Activated CD4-positive, CD25-positive, alpha-beta regulatory T cell treated with anti-CD3 and anti-CD28 coated beads, Interleukin-2, amount 50 U/mL, for 16 hours (primary cell): ENCODE data around the gene BCAS3.
"Not testable (repeated sequence)": the region's sequence is repeated elsewhere in the genome, so short reads cannot be mapped to it uniquely, and the experiment has no call there.

ENCODE experiments used
- DNase-seq: peaks from one replicate; pipeline ENCODE4 v3.0.0-alpha.2; 2020; ENCODE audit warnings: low read depth, low spot score

Gene BCAS3

DNA sequence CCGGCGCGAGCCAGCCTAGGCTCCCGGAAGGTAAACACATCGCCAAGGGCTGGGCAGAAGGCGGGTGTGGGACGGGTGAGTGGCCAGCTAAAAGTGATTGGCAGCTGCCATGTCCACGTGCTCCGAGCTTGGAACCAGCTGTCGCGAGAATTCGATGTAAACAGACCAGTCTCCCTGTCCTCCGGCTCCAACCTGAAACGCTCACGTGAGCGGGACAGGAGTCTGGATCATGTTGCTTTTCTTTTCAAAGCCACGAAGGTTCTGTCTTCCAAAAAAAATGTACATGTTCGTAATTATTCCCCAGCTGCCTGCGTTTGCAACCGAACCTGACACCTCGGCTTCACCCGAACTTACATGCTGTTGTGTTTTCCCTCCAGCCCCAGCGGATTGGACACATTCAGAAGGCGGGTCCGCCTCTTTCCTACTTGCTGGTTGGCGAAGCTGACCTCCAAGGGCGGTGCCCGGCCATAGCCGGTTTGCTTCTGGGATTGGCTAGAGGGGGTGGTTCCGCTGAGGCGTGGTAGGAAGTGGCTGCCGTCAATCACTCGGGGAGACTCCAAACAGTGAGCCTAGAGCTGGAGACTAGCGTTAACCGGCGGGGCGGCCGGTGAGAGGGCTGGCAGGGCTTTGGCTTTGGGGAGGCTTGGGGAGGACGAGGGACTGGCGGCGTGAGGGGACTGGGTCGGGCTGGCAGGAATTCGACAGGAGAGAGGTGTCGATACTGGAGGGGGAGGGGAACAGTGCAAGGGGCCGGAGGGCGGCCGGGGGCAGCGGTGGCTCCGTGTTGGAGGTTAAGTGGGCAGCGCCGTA, at the start of gene BCAS3:
Gene BCAS3, plus strand, starts transcription at position 544 of the 810 bp plus-strand sequence.
- DNase-seq = peak; percentile 94

GRCh38 chr17:60628252-60628889, 49.3 kb upstream of the BCAS3 start:
- DNase-seq = no peak

- DNase-seq = no peak
Observed at GRCh38 chr17:60629120-60629519, 48.5 kb upstream of the BCAS3 start.

- DNase-seq = no peak
Observed at GRCh38 chr17:60630352-60630751, 47.3 kb upstream of the BCAS3 start.

DNA sequence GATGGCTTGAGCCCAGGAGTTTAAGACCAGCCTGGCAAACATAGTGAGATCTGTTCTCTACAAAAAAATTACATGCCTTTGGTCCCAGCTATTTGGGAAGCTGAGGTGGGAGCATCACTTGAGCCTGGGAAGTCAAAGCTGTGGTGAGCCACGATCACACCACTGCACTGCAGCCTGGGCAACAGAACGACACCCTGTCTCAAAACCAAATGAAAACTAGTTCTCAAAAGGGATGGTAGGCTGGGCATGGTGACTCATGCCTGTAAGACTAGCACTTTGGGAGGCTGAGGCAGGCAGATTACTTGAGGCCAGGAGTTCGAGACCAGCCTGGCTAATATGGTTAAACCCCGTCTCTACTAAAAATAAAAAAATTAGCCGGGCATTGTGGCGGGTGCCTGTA, 46.5 kb upstream of the BCAS3 start:
- no peak for DNase-seq

GRCh38 chr17:60637683-60638082, 40.0 kb upstream of the BCAS3 start:
- no peak for DNase-seq

- DNase-seq = no peak
Observed at GRCh38 chr17:60639019-60639330, 38.7 kb upstream of the BCAS3 start.

DNA sequence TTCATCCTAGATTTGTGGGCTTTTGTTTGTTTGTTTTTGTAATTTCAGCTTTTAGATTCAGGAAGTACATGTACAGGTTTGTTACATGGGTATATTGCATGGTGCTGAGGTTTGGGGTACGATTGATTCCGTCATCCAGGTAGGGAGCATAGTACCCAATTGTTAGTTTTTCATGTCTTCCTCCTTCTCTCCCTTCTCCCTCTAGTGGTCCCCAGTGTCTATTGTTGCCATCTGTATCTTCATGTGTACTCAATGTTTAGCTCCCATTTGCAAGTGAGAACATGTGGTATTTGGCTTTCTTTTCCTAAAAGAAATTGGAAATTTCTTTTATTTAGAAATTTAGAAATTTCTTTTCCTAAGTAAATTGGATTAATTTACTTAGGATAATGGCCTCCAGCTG, 37.1 kb upstream of the BCAS3 start:
- DNase-seq = no peak

- DNase-seq = no peak
Observed at GRCh38 chr17:60641126-60641525, 36.5 kb upstream of the BCAS3 start.

GRCh38 chr17:60641810-60642220, 35.8 kb upstream of the BCAS3 start:
- peak; percentile 8 for DNase-seq

DNA sequence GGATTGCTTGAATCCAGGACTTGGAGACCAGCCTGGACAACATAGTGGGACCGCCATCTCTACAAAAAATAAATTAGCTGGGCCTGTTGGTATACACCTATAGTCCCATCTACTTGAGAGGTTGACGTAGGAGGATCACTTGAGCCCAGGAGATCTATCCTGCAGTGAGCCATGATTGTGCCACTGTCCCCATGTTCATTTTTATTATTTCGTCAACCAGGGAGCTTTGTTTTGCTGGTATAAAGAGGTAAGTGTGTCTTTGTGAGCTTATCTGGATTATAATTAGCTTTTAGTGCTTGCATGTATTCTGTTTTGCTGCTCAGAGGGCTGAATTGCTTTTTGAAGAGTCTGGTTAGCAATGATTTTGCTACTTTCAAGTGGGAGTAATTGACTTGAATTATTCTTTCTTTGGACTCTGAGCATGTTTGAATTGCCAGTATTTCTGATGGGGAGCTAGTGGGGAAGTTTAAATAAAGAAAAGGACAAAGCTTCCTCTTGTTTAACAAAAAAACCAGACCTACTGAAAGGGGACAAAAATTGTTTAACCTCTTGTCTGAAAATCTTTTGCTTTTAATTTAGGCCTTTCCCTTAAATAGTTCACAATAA, 31.6 kb upstream of the BCAS3 start:
- no peak for DNase-seq

- no peak for DNase-seq
Observed at GRCh38 chr17:60646701-60647100, 30.9 kb upstream of the BCAS3 start.

GRCh38 chr17:60647705-60648104, 29.9 kb upstream of the BCAS3 start:
- DNase-seq = no peak

- DNase-seq = no peak
Observed at GRCh38 chr17:60652454-60653247, 25.0 kb upstream of the BCAS3 start.

- DNase-seq = no peak
Observed at GRCh38 chr17:60653569-60653968, 24.1 kb upstream of the BCAS3 start.

- DNase-seq = no peak
Observed at GRCh38 chr17:60656499-60656898, 21.2 kb upstream of the BCAS3 start.

- DNase-seq = no peak
Observed at GRCh38 chr17:60659156-60659555, 18.5 kb upstream of the BCAS3 start.

DNA sequence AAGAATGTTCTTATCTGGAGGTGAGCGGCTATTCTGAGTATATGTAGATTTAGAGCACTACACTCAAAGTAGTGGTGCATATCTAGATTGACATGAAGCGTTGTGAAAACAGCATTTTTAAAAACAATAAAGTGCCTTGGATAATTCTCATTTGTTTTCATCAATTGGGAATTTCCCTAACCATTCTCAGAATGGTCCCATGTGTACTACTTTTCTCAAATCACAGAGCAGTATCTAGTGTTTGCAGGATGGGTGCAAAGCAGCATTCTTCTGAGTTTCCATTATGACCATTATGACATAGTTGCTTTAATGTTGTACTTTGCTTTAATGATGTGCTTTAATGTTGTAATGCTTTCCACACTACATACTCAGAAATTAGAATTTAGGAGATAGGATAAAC, 16.2 kb upstream of the BCAS3 start:
- no peak for DNase-seq

DNA sequence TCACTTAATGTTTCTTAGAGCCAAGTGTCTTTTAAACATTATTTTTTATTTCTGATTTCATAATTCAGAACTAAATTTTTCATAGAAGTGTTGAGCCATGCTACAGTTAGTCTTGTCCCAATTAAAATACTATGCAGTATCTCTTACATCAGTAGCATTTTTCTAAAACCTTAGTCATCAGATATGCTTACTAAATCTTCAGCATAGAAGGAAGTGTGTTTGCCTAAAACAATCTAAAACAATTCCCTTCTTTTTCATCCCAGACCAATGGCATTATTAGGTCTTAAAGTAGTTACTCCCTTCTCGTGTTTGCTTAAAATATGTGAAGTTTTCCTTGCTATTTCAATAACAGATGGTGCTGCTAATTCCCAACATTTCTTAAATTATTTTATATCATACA, 13.6 kb upstream of the BCAS3 start:
- DNase-seq = no peak

GRCh38 chr17:60665602-60666001, 12.0 kb upstream of the BCAS3 start:
- no peak for DNase-seq

DNA sequence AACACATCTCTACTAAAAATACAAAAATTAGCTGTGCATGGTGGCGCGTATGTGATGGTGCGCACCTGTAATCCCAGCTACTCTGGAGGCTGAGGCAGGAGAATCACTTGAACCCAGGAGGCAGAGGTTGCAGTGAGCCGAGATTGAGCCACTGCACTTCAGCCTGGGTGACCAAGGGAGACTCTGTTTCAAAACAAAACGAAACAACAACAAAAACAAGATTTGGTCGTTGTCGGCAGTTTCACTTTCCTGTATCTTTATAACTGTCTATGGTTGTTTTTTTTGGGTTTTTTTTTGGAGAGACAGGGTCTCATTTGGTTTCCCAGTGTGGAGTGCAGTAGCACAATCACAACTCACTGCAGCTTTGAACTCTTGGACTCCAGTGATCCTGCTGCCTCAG, 8.9 kb upstream of the BCAS3 start:
- DNase-seq = not testable (repeated sequence)

DNA sequence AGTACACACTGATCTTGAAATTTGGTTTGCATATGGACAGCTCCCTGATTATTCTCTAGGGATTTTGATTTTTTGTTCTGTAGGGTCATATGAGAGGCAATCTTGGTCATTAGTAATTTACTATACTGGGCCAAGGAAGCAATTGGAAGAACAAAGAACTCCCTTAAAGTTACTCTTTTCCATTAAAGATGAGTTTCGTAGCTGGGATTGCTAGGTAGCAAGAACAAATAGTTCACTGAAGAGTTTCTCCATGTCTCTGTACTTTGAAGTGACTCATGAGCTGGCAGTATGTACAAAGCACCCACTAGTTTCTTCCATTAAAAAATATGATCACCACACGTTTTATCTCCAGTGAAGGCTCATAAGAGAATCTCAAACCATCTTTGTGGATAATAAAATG, 6.2 kb upstream of the BCAS3 start:
- DNase-seq = no peak
